ENCODE data around the gene ADGRB3. TPM values are rescaled to one million over a fixed set of nuclear protein-coding genes. Genes with fewer than 3 reads are reported as not detected.
"Not testable (repeated sequence)": the region's sequence is repeated elsewhere in the genome, so short reads cannot be mapped to it uniquely, and the experiment has no call there.

ADGRB3 gene
- total and polyA plus RNA-seq, 2 experiments from 2014 or later, result 1.2 to 1.4 TPM

DNA sequence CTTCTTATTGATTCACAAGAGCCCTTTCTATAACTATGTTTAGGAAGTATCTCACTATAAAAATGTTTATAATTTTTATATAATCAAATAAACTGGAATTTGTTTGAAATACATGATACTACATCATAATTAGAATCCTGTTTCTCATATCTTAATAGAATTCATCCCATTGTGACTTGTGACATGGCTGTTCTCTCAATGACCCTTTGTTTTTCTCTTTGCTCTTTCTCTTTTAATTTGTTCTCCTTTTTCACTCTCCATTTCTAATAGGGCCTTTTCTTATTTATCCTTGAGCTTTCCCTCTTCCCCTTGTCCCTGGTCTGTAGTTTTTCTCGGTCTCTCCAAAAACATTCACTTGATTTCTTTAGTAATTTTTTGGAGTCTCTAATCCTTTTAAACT lies 111.3 kb downstream of the ADGRB3 start:
- no peak overlapping the region for H3K27ac ChIP-seq
- no peaks in the 10 kb centered on the region for H3K4me1 ChIP-seq (ENCODE audit: low read depth)
- TF ChIP-seq, protein P1, sequence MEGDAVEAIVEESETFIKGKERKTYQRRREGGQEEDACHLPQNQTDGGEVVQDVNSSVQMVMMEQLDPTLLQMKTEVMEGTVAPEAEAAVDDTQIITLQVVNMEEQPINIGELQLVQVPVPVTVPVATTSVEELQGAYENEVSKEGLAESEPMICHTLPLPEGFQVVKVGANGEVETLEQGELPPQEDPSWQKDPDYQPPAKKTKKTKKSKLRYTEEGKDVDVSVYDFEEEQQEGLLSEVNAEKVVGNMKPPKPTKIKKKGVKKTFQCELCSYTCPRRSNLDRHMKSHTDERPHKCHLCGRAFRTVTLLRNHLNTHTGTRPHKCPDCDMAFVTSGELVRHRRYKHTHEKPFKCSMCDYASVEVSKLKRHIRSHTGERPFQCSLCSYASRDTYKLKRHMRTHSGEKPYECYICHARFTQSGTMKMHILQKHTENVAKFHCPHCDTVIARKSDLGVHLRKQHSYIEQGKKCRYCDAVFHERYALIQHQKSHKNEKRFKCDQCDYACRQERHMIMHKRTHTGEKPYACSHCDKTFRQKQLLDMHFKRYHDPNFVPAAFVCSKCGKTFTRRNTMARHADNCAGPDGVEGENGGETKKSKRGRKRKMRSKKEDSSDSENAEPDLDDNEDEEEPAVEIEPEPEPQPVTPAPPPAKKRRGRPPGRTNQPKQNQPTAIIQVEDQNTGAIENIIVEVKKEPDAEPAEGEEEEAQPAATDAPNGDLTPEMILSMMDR (IDR thresholded peaks at IDR 0.05; ENCODE audit: low read depth, low read length), result no peak
- no peak overlapping the region for H3K4me3 ChIP-seq
- H3K36me3 ChIP-seq, result no peaks in the 10 kb centered on the region
- H3K9me3 ChIP-seq (ENCODE audit: low read depth), result no peaks in the 10 kb centered on the region
- no peaks in the 10 kb centered on the region for H3K27me3 ChIP-seq
- no peak for DNase-seq (ENCODE audit: low read depth in 1 of 2, low spot score in 1 of 2)

DNA sequence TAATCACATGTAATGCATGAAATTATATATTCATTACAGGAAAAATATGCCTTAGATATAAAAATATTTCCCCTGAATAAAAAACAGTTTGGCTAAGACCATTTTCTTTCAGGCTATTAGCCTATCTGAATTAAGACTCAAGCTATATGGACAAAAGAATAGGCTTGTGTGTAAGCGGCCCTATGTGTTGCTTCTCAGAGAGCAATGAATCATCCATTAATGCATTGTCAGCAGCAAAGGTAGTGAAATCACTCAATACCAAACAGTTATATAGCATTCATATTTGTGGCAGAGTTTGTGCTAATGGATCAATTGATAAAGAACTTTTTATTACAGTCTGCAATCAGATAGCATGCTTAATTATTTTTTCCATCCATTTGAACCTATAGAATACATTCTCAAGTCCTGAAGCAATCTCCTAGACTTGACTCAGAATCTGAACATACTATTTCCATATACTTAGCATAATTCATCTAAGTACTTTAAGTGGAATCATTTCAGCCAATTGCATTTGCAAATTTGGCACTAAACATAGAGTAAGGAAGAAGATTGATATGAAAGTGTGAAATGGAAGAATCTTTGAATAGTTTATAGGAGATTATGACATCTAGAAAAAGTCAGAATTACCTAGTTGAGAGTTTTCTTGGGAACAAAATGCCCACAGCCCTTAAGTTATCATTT lies 112.2 kb downstream of the ADGRB3 start:
- Histone ChIP-seq H3K36me3 (no peaks in the 10 kb centered on the region), H3K9me3 (ENCODE audit: low read depth) (no peaks in the 10 kb centered on the region), H3K4me1 (ENCODE audit: low read depth) (no peaks in the 10 kb centered on the region), H3K4me3 (no peak overlapping the region), H3K27me3 (no peaks in the 10 kb centered on the region), H3K27ac (no peak overlapping the region)
- TF ChIP-seq, protein P1 (IDR thresholded peaks at IDR 0.05; ENCODE audit: low read depth, low read length), result no peak
- no peak for DNase-seq (ENCODE audit: low read depth in 1 of 2, low spot score in 1 of 2)

DNA sequence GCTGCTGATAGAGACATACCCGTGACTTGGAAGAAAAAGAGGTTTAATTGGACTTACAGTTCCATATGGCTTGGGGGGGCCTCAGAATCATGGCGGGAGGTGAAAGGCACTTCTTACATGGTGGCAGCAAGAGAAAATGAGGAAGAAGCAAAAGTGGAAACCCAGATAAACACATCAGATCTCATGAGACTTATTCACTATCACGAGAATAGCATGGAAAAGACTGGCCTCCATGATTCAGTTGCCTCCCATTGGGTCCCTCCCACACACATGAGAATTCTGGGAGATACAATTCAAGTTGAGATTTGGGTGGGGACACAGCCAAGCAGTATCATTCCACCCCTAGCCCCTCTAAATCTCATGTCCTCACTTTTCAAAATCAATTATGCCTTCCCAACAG lies 112.8 kb downstream of the ADGRB3 start:
- not testable (repeated sequence) for H3K27me3 ChIP-seq; H3K27ac ChIP-seq; DNase-seq (ENCODE audit: low read depth in 1 of 2, low spot score in 1 of 2); H3K36me3 ChIP-seq; H3K4me3 ChIP-seq; H3K9me3 ChIP-seq (ENCODE audit: low read depth); H3K4me1 ChIP-seq (ENCODE audit: low read depth)

DNA sequence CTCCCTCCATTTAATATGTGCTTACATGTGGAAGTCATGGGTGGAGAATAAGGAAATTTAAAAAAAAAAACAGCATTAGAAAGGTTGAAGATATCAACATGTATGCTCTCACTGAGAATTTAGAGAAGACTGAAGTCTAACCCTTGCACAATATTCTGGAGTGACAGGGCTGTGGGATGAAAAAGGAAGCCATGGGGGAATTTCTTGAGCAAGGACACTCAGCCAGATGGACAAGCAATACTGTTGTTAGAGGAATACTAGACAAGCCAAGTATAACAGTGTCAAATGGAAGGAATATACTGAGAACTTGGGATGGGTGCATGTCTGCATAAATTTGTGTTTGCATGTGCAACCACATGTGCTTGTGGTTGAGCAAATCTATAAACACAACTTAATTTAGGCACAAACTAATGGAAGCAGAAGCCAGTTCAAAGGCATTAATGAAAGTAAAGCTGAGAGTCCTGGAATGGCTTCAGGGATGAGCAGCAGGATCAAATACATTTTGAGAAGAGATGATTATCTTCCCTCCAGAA lies 119.7 kb downstream of the ADGRB3 start:
- Histone ChIP-seq H3K4me1 (ENCODE audit: low read depth) (peaks cover 4% of the 10 kb centered on the region), H3K9me3 (ENCODE audit: low read depth) (no peaks in the 10 kb centered on the region), H3K4me3 (no peak overlapping the region), H3K36me3 (no peaks in the 10 kb centered on the region), H3K27ac (no peak overlapping the region), H3K27me3 (no peaks in the 10 kb centered on the region)
- DNase-seq (ENCODE audit: low read depth in 1 of 2, low spot score in 1 of 2), result no peak
- TF ChIP-seq, protein P1 (IDR thresholded peaks at IDR 0.05; ENCODE audit: low read depth, low read length), result no peak

DNA sequence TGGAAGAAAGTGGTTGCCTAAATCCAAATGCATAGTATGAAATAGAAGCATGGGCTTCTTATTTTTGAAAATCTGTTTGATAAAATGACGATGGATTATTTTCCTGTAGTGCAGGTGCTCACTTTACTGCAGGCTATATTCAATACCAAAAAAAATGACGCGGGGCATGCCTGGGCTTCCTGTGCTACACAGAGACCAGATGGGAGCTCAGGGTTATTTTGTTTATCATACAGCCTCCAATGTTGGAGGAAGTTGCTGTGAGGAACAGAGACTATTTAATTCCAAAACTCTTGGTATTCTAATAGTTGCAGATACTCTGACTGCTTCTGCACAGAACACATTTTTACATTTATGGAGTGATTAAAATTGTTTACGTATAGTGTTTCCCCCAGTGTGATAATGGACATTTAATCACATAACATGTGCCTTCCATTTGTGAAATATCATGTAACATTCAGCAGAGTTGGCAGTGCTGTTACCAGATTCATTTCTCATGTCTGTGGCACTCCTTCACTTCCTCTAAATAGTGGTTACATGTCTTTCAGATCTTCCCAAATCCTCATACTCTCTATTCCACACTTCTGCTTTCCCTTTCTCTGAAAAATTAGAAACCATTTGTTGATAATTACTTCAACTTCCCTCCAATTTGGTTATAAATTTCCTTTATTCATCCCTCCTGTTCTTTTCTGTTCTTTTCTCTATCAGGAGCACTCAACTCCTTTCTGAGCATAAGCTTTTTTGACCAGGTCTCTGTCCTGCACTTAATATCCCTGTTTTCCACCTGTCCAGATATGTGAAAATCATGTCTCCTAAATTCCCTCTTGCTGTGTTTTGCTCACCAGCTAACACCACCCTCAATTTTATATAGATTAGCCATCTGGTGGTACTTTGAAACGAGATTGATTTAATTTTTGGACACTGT lies 121.6 kb downstream of the ADGRB3 start:
- no peak for DNase-seq (ENCODE audit: low read depth in 1 of 2, low spot score in 1 of 2)
- Histone ChIP-seq H3K4me3 (no peak overlapping the region), H3K36me3 (no peaks in the 10 kb centered on the region), H3K27me3 (no peaks in the 10 kb centered on the region), H3K9me3 (ENCODE audit: low read depth) (no peaks in the 10 kb centered on the region), H3K27ac (no peak overlapping the region), H3K4me1 (ENCODE audit: low read depth) (peaks cover 4% of the 10 kb centered on the region)
- TF ChIP-seq, protein P1 (IDR thresholded peaks at IDR 0.05; ENCODE audit: low read depth, low read length), result no peak

DNA sequence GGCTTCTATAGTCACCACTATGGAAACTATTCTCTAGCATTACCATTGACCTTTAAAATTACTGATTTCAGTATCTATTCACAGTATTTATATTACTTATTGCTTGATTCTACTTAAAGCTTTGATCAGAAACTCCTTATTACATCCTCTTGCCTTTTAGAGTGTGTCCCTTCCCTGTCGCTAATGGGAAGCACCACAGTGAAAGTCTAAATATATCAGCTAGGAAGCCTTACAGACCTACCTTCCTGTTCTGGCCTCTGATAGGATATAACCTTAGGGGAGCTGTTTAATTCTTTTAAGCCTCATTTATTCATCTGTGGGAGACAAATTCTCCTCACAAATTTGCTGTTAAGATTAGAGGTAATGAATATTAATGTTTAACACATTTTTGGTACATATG lies 122.7 kb downstream of the ADGRB3 start:
- Histone ChIP-seq H3K4me1 (ENCODE audit: low read depth) (peaks cover 4% of the 10 kb centered on the region), H3K36me3 (no peaks in the 10 kb centered on the region), H3K4me3 (no peak overlapping the region), H3K9me3 (ENCODE audit: low read depth) (no peaks in the 10 kb centered on the region), H3K27ac (no peak overlapping the region), H3K27me3 (no peaks in the 10 kb centered on the region)
- TF ChIP-seq, protein P1 (IDR thresholded peaks at IDR 0.05; ENCODE audit: low read depth, low read length), result no peak
- DNase-seq (ENCODE audit: low read depth in 1 of 2, low spot score in 1 of 2), result no peak
